ENCODE results near the gene CAMTA1.

CAMTA1 gene

DNA sequence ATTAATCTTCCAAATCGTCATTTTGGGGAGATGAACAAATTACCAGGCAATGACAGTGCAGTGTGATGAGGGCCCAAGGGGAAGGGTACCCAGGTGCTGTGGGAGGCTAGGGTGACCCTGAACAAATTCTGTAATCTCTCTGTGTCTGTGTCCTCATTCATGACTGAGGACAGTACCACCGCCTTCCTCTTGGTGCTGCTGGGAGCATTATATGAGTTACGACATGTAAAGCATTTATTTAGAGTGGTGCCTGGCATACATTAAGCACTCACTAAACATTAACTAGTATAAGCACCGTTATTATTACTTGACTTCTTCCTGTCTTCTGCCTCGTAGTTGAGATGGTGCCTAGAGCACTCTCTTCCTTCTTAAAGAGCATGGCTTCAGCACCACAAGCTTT lies 517.6 kb downstream of the CAMTA1 start:
- H3K4me3 ChIP-seq (ENCODE audit: insufficient read depth, low read length, poor library complexity, severe bottlenecking), result no peak overlapping the region
- H3K9me3 ChIP-seq (ENCODE audit: insufficient read depth, low read length), result no peaks in the 10 kb centered on the region
- H3K27me3 ChIP-seq (ENCODE audit: low read length), result no peaks in the 10 kb centered on the region
- no peaks in the 10 kb centered on the region for H3K36me3 ChIP-seq (ENCODE audit: low read length)
- no peaks in the 10 kb centered on the region for H4K20me1 ChIP-seq (ENCODE audit: low read depth, low read length)
- no peaks in the 10 kb centered on the region for H3F3A ChIP-seq (ENCODE audit: insufficient read depth)
- no peaks in the 10 kb centered on the region for H3K9me2 ChIP-seq (replicated peaks; ENCODE audit: insufficient read depth, low read length)
- H3K4me2 ChIP-seq (ENCODE audit: low read depth, low read length, poor library complexity, severe bottlenecking), result no peak overlapping the region
- no peaks in the 10 kb centered on the region for H3K79me2 ChIP-seq (ENCODE audit: insufficient read depth, low read length)
- H2AFZ ChIP-seq (ENCODE audit: low read depth, low read length, severe bottlenecking), result no peak overlapping the region
- H3K9ac ChIP-seq (ENCODE audit: low read length), result no peak overlapping the region
- TF ChIP-seq EZH2phosphoT487 (conservative IDR thresholded peaks at IDR 0.05; ENCODE audit: low read length), result no peak
- TF ChIP-seq, protein P1, sequence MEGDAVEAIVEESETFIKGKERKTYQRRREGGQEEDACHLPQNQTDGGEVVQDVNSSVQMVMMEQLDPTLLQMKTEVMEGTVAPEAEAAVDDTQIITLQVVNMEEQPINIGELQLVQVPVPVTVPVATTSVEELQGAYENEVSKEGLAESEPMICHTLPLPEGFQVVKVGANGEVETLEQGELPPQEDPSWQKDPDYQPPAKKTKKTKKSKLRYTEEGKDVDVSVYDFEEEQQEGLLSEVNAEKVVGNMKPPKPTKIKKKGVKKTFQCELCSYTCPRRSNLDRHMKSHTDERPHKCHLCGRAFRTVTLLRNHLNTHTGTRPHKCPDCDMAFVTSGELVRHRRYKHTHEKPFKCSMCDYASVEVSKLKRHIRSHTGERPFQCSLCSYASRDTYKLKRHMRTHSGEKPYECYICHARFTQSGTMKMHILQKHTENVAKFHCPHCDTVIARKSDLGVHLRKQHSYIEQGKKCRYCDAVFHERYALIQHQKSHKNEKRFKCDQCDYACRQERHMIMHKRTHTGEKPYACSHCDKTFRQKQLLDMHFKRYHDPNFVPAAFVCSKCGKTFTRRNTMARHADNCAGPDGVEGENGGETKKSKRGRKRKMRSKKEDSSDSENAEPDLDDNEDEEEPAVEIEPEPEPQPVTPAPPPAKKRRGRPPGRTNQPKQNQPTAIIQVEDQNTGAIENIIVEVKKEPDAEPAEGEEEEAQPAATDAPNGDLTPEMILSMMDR (IDR thresholded peaks at IDR 0.05; ENCODE audit: insufficient read depth, low read length, poor library complexity, severe bottlenecking), result no peak
- H3K27ac ChIP-seq (ENCODE audit: low read depth, low read length), result no peak overlapping the region

- TF ChIP-seq, protein P1 (IDR thresholded peaks at IDR 0.05; ENCODE audit: insufficient read depth, low read length, poor library complexity, severe bottlenecking), result no peak
- TF ChIP-seq EZH2phosphoT487 (conservative IDR thresholded peaks at IDR 0.05; ENCODE audit: low read length), result no peak
- Histone ChIP-seq H3K36me3 (ENCODE audit: low read length) (no peaks in the 10 kb centered on the region), H3K4me3 (ENCODE audit: insufficient read depth, low read length, poor library complexity, severe bottlenecking) (no peak overlapping the region), H3K79me2 (ENCODE audit: insufficient read depth, low read length) (no peaks in the 10 kb centered on the region), H3F3A (ENCODE audit: insufficient read depth) (no peaks in the 10 kb centered on the region), H3K9me3 (ENCODE audit: insufficient read depth, low read length) (no peaks in the 10 kb centered on the region), H4K20me1 (ENCODE audit: low read depth, low read length) (no peaks in the 10 kb centered on the region), H2AFZ (ENCODE audit: low read depth, low read length, severe bottlenecking) (no peak overlapping the region), H3K27ac (ENCODE audit: low read depth, low read length) (no peak overlapping the region), H3K9me2 (replicated peaks; ENCODE audit: insufficient read depth, low read length) (no peaks in the 10 kb centered on the region), H3K4me2 (ENCODE audit: low read depth, low read length, poor library complexity, severe bottlenecking) (no peak overlapping the region), H3K9ac (ENCODE audit: low read length) (no peak overlapping the region), H3K27me3 (ENCODE audit: low read length) (no peaks in the 10 kb centered on the region)
Measured at GRCh38 chr1:7303554-7304317, 518.5 kb downstream of the CAMTA1 start.

GRCh38 chr1:7313081-7313546 lies 527.9 kb downstream of the CAMTA1 start:
- Histone ChIP-seq H3K4me2 (ENCODE audit: low read depth, low read length, poor library complexity, severe bottlenecking) (no peak overlapping the region), H3K4me3 (ENCODE audit: insufficient read depth, low read length, poor library complexity, severe bottlenecking) (no peak overlapping the region), H3K36me3 (ENCODE audit: low read length) (no peaks in the 10 kb centered on the region), H3K27ac (ENCODE audit: low read depth, low read length) (no peak overlapping the region), H3F3A (ENCODE audit: insufficient read depth) (no peaks in the 10 kb centered on the region), H3K9ac (ENCODE audit: low read length) (no peak overlapping the region), H3K9me3 (ENCODE audit: insufficient read depth, low read length) (no peaks in the 10 kb centered on the region), H3K27me3 (ENCODE audit: low read length) (no peaks in the 10 kb centered on the region), H3K79me2 (ENCODE audit: insufficient read depth, low read length) (no peaks in the 10 kb centered on the region), H4K20me1 (ENCODE audit: low read depth, low read length) (no peaks in the 10 kb centered on the region), H3K9me2 (replicated peaks; ENCODE audit: insufficient read depth, low read length) (no peaks in the 10 kb centered on the region), H2AFZ (ENCODE audit: low read depth, low read length, severe bottlenecking) (no peak overlapping the region)
- TF ChIP-seq, protein P1 (IDR thresholded peaks at IDR 0.05; ENCODE audit: insufficient read depth, low read length, poor library complexity, severe bottlenecking), result no peak
- TF ChIP-seq EZH2phosphoT487 (conservative IDR thresholded peaks at IDR 0.05; ENCODE audit: low read length), result no peak

Data from SU-DHL-6 (cell line).